Liver (tissue), 9 donors: ENCODE data around the gene FUS. TPM values are rescaled to one million over a fixed set of nuclear protein-coding genes. Genes with fewer than 3 reads are reported as not detected.
A peak's percentile ranks its signal among the peaks of the same experiment; 100 is the strongest.

ENCODE experiments used
- DNase-seq: peaks from one replicate; pipeline ENCODE4 v3.0.0-alpha.2; 2017; ENCODE audit warnings: low spot score
- H3K27ac ChIP-seq, 2 donors: one replicate each; pipeline ENCODE4 v1.7.0; 2013; ENCODE audit warnings: inconsistent platforms in 2 of 2, low read length in 2 of 2, control low read depth in 1 of 2, low read depth in 1 of 2, mild to moderate bottlenecking in 1 of 2
- H3K27me3 ChIP-seq, 4 donors: one replicate each; pipeline versions ENCODE4 v1.6.1 to v1.7.0; 2013; ENCODE audit warnings: low read length in 3 of 4, inconsistent platforms in 1 of 4, mild to moderate bottlenecking in 1 of 4, moderate library complexity in 1 of 4; ENCODE audit not compliant: control insufficient read depth in 4 of 4, insufficient read depth in 4 of 4
- H3K36me3 ChIP-seq, 4 donors: one replicate each; pipeline versions ENCODE4 v1.6.1 to v1.7.0; 2013; ENCODE audit warnings: low read length in 3 of 4, mild to moderate bottlenecking in 3 of 4, low read depth in 1 of 4, moderate library complexity in 1 of 4; ENCODE audit not compliant: control insufficient read depth in 4 of 4, insufficient read depth in 3 of 4
- H3K4me1 ChIP-seq, 4 donors: one replicate each; pipeline versions ENCODE4 v1.6.1 to v1.7.0; 2013; ENCODE audit warnings: low read length in 3 of 4, mild to moderate bottlenecking in 3 of 4, moderate library complexity in 1 of 4; ENCODE audit not compliant: control insufficient read depth in 4 of 4, insufficient read depth in 4 of 4
- H3K4me3 ChIP-seq, 3 donors: one replicate each; pipeline versions ENCODE4 v1.6.1 to v1.7.0; 2013; ENCODE audit warnings: low read length in 3 of 3, control low read depth in 1 of 3, low read depth in 1 of 3, mild to moderate bottlenecking in 1 of 3
- H3K9ac ChIP-seq, 2 donors: one replicate each; pipeline ENCODE4 v1.7.0; 2013; ENCODE audit warnings: low read length in 2 of 2, mild to moderate bottlenecking in 2 of 2, moderate library complexity in 2 of 2, control low read depth in 1 of 2, low read depth in 1 of 2
- H3K9me3 ChIP-seq, 4 donors: one replicate each; pipeline versions ENCODE4 v1.6.1 to v1.7.0; 2013; ENCODE audit warnings: low read length in 3 of 4; ENCODE audit not compliant: control insufficient read depth in 4 of 4
- ATF3 ChIP-seq: IDR thresholded peaks from 2 replicates; pipeline ENCODE4 v1.6.1; 2016; ENCODE audit warnings: antibody characterized with exemption
- CTCF ChIP-seq: fragments of 150-350 bp; IDR thresholded peaks from 2 replicates; pipeline ENCODE4 v1.5.1; 2017; ENCODE audit warnings: improper control_type of control experiment, low read depth, low read length; ENCODE audit not compliant: missing input control
- EGR1 ChIP-seq, 2 donors: IDR thresholded peaks; 2 replicates each; pipeline ENCODE4 v1.6.1; 2016 to 2018; ENCODE audit warnings: antibody characterized with exemption in 2 of 2, low read depth in 2 of 2
- FOXA1 ChIP-seq: IDR thresholded peaks from 2 replicates; pipeline ENCODE4 v1.6.1; 2016; ENCODE audit warnings: antibody characterized with exemption
- FOXA2 ChIP-seq: IDR thresholded peaks from 2 replicates; pipeline ENCODE4 v1.6.1; 2016; ENCODE audit warnings: antibody characterized with exemption
- GABPA ChIP-seq, 2 donors: IDR thresholded peaks in 1 of 2; conservative IDR thresholded peaks in 1 of 2; 2 replicates each; pipeline ENCODE4 v1.6.1; 2016; ENCODE audit warnings: antibody characterized with exemption in 2 of 2, mild to moderate bottlenecking in 1 of 2, moderate library complexity in 1 of 2
- HNF4A ChIP-seq, 2 donors: conservative IDR thresholded peaks; 2 replicates each; pipeline ENCODE4 v1.6.1; 2016; ENCODE audit warnings: antibody characterized with exemption in 2 of 2, mild to moderate bottlenecking in 2 of 2
- HNF4G ChIP-seq: IDR thresholded peaks from 2 replicates; pipeline ENCODE4 v1.6.1; 2016; ENCODE audit warnings: antibody characterized with exemption
- JUND ChIP-seq, 2 donors: IDR thresholded peaks; 2 replicates each; pipeline ENCODE4 v1.6.1; 2016; ENCODE audit warnings: antibody characterized with exemption in 2 of 2
- NR2F2 ChIP-seq: IDR thresholded peaks from 2 replicates; pipeline ENCODE4 v1.6.1; 2016; ENCODE audit warnings: antibody characterized with exemption
- RAD21 ChIP-seq, 2 donors: IDR thresholded peaks; 2 replicates each; pipeline ENCODE4 v1.6.1; 2016; ENCODE audit warnings: antibody characterized with exemption in 2 of 2, mild to moderate bottlenecking in 2 of 2
- RXRA ChIP-seq, 2 donors: IDR thresholded peaks; 2 replicates each; pipeline ENCODE4 v1.6.1; 2017 to 2018; ENCODE audit warnings: antibody characterized with exemption in 2 of 2, mild to moderate bottlenecking in 1 of 2
- SP1 ChIP-seq: IDR thresholded peaks from 2 replicates; pipeline ENCODE4 v1.6.1; 2018; ENCODE audit warnings: antibody characterized with exemption, mild to moderate bottlenecking
- TAF1 ChIP-seq: conservative IDR thresholded peaks from 2 replicates; pipeline ENCODE4 v1.6.1; 2016; ENCODE audit warnings: antibody characterized with exemption, mild to moderate bottlenecking
- YY1 ChIP-seq: IDR thresholded peaks from 2 replicates; pipeline ENCODE4 v1.6.1; 2016; ENCODE audit warnings: antibody characterized with exemption, mild to moderate bottlenecking
- ZBTB33 ChIP-seq: IDR thresholded peaks from 2 replicates; pipeline ENCODE4 v1.6.1; 2016; ENCODE audit warnings: antibody characterized with exemption
- WGBS: extraction: QIAGEN DNeasy Blood & Tissue Kit; methylation state at CpG from one replicate; pipeline ENCODE4 v1.1.7; 2013; 5-methylcytosine and 5-hydroxymethylcytosine counted together
- polyA plus RNA-seq, 2 donors: library from polyadenylated mRNA; stranded (reverse) in 1 of 2; unstranded in 1 of 2; fragments of 200-250 nt in 1 of 2; fragments of >200 nt in 1 of 2; fragmentation: Nextera tagmentation in 1 of 2; extraction: Ambion mirVana in 1 of 2; gene quantifications; one replicate each; pipeline versions ENCODE4 v1.2.1 to v1.2.3, GENCODE V29; 2013 to 2015
- total RNA-seq, 2 donors: library from RNA; depleted of rRNA; stranded (reverse); fragments of >200 nt; gene quantifications; one replicate each; pipeline ENCODE4 v1.2.3, GENCODE V29; 2014
- TF ChIP-seq, protein P1 (sequence below): IDR thresholded peaks from 2 replicates; pipeline ENCODE4 v1.6.1; 2016; ENCODE audit warnings: antibody characterized with exemption, mild to moderate bottlenecking
- TF ChIP-seq, protein P2 (sequence below): IDR thresholded peaks from 2 replicates; pipeline ENCODE4 v1.6.1; 2016; ENCODE audit warnings: antibody characterized with exemption
- donor health status: healthy.
- donor health status: healthy.
- donor health status: healthy.
- donor health status: healthy.
- donor health status: healthy.

FUS gene
- total and polyA plus RNA-seq, 4 donors, result 7.5 to 51.5 (median 39.3) TPM

- Histone ChIP-seq H3K9ac (no peak overlapping the region), H3K27ac (no peak overlapping the region), H3K27me3 (no peaks in the 10 kb centered on the region), H3K9me3 (no peaks in the 10 kb centered on the region), H3K36me3 (peaks cover 13 to 32% (median 24%) of the 10 kb centered on the region in 4 donors), H3K4me1 (peaks cover 0 to 12% (median 5%) of the 10 kb centered on the region in 4 donors), H3K4me3 (no peak overlapping the region)
- 73% methylated on average over 17 of the region's 17 CpGs for WGBS
- no peak for DNase-seq
- TF ChIP-seq YY1 (no peak), EGR1 (IDR thresholded peaks at IDR 0.05; ENCODE audit: low read depth in 2 of 2) (no peak)
- TF ChIP-seq, protein P1, sequence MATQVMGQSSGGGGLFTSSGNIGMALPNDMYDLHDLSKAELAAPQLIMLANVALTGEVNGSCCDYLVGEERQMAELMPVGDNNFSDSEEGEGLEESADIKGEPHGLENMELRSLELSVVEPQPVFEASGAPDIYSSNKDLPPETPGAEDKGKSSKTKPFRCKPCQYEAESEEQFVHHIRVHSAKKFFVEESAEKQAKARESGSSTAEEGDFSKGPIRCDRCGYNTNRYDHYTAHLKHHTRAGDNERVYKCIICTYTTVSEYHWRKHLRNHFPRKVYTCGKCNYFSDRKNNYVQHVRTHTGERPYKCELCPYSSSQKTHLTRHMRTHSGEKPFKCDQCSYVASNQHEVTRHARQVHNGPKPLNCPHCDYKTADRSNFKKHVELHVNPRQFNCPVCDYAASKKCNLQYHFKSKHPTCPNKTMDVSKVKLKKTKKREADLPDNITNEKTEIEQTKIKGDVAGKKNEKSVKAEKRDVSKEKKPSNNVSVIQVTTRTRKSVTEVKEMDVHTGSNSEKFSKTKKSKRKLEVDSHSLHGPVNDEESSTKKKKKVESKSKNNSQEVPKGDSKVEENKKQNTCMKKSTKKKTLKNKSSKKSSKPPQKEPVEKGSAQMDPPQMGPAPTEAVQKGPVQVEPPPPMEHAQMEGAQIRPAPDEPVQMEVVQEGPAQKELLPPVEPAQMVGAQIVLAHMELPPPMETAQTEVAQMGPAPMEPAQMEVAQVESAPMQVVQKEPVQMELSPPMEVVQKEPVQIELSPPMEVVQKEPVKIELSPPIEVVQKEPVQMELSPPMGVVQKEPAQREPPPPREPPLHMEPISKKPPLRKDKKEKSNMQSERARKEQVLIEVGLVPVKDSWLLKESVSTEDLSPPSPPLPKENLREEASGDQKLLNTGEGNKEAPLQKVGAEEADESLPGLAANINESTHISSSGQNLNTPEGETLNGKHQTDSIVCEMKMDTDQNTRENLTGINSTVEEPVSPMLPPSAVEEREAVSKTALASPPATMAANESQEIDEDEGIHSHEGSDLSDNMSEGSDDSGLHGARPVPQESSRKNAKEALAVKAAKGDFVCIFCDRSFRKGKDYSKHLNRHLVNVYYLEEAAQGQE, result peak; percentile 36
These were observed 16.6 kb downstream of the FUS start for GRCh38 chr16:31196324-31197088.

GRCh38 chr16:31198207-31198882, 18.4 kb downstream of the FUS start:
- Histone ChIP-seq H3K36me3 (peaks cover 8 to 16% (median 12%) of the 10 kb centered on the region in 4 donors), H3K4me1 (peaks cover 0 to 24% (median 13%) of the 10 kb centered on the region in 4 donors), H3K9me3 (no peaks in the 10 kb centered on the region), H3K9ac (no peak overlapping the region), H3K27me3 (no peaks in the 10 kb centered on the region), H3K4me3 (no peak overlapping the region), H3K27ac (no peak overlapping the region)
- no peak for TF ChIP-seq RXRA (IDR thresholded peaks at IDR 0.05)
- TF ChIP-seq FOXA1, result no peak
- TF ChIP-seq ZBTB33, result no peak
- no peak for TF ChIP-seq NR2F2
- no peak for TF ChIP-seq ATF3
- no peak for TF ChIP-seq JUND (IDR thresholded peaks at IDR 0.05)
- no peak for TF ChIP-seq RAD21 (IDR thresholded peaks at IDR 0.05)
- TF ChIP-seq EGR1 (IDR thresholded peaks at IDR 0.05; ENCODE audit: low read depth in 2 of 2), result no peak
- TF ChIP-seq, protein P2, sequence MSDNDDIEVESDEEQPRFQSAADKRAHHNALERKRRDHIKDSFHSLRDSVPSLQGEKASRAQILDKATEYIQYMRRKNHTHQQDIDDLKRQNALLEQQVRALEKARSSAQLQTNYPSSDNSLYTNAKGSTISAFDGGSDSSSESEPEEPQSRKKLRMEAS, result no peak
- TF ChIP-seq TAF1, result no peak
- TF ChIP-seq FOXA2, result no peak
- TF ChIP-seq, protein P1, result no peak
- no peak for TF ChIP-seq YY1
- no peak for TF ChIP-seq HNF4A (conservative IDR thresholded peaks at IDR 0.05)
- TF ChIP-seq SP1, result no peak
- no peak for TF ChIP-seq CTCF
- TF ChIP-seq HNF4G, result no peak
- no peak for TF ChIP-seq GABPA (IDR thresholded peaks at IDR 0.05 in 1 of 2, conservative IDR thresholded peaks at IDR 0.05 in 1 of 2)
- no peak for DNase-seq
- WGBS, result 70% methylated on average over 7 of the region's 7 CpGs
